GM12801 (cell line): Measurements from ENCODE around the gene SRBD1.

Experiments
- TF ChIP-seq, protein P1 (sequence below): IDR thresholded peaks from one replicate; pipeline ENCODE4 v1.5.1; 2011; ENCODE audit warnings: control low read depth; ENCODE audit not compliant: insufficient read length; ENCODE audit errors: extremely low read depth

The SRBD1 gene

DNA sequence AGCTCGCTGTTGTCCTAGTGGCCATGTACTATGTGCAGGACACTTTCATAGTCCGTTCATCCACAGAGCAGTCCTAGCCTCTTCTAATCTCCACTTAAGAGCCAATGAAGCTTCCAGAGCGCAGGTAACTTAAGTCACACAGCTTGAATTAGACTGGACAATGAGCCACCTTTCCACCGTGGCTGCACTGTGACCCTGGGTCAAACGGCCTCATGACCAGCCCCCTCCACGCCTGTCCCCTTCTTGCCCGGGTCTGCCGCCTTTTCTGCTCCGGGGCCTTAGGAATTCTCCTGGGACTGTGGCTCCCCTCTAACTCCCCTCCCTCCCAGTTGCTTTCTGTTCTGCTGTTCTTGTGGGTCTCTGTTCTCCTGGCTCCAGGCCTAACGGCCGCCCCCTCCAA, 32.0 kb upstream of the SRBD1 start:
- TF ChIP-seq, protein P1, sequence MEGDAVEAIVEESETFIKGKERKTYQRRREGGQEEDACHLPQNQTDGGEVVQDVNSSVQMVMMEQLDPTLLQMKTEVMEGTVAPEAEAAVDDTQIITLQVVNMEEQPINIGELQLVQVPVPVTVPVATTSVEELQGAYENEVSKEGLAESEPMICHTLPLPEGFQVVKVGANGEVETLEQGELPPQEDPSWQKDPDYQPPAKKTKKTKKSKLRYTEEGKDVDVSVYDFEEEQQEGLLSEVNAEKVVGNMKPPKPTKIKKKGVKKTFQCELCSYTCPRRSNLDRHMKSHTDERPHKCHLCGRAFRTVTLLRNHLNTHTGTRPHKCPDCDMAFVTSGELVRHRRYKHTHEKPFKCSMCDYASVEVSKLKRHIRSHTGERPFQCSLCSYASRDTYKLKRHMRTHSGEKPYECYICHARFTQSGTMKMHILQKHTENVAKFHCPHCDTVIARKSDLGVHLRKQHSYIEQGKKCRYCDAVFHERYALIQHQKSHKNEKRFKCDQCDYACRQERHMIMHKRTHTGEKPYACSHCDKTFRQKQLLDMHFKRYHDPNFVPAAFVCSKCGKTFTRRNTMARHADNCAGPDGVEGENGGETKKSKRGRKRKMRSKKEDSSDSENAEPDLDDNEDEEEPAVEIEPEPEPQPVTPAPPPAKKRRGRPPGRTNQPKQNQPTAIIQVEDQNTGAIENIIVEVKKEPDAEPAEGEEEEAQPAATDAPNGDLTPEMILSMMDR, result no peak

DNA sequence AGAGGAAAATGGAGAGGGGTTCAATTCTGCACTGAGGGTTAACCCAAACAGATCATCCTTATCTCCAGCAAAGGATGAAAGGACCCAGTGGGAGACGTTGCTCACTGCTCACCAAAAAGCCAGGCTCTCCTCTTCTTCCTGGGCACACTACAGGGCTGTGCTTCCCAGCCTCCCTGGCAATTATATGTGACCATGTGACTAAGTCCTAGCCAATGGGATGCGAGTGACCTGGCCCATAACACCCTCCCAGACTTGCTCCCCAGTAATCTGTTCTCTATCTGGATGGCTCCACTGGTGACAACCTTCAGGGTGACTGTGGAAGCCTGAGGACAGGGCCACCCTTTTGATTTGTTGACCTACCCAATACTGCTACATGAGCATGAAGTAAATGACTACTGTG, 29.5 kb upstream of the SRBD1 start:
- TF ChIP-seq, protein P1, result no peak

DNA sequence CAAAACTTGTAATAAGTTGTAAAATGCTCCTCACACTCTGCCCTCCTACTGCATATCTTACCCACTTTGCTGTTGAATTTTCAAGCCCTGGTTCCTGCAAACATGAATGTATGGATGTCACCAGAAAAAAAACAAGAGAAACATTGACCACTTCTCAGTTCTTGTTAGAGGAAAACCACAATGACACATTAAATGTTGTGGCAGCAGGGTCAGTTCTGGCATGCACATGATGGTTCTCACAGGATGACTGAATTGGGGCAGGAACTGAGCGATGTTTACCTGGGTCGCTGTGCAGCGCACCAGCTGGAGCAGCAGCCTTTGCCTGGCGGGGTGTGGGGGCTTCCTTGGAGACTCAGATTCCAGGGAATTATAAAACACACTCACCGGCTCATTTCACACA, 26.4 kb upstream of the SRBD1 start:
- TF ChIP-seq, protein P1, result no peak

DNA sequence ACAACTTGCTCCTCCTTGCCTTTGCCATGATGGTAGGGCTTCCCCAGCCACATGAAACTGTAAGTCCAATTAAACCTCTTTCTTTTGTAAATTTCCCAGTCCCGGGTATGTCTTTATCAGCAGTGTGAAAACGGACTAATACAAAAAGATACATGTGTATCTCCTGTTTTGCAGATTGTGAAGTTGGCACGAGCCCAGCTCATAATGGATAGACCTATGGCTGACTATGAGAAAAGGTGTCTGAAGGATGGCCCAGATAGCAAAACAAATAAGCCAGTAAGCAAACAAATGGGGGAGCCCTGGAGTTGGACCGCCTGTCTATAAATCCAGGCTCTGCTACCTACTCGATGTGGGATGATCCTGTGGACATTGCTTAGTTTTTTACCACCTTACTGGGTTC, 24.9 kb upstream of the SRBD1 start:
- TF ChIP-seq, protein P1, result no peak

DNA sequence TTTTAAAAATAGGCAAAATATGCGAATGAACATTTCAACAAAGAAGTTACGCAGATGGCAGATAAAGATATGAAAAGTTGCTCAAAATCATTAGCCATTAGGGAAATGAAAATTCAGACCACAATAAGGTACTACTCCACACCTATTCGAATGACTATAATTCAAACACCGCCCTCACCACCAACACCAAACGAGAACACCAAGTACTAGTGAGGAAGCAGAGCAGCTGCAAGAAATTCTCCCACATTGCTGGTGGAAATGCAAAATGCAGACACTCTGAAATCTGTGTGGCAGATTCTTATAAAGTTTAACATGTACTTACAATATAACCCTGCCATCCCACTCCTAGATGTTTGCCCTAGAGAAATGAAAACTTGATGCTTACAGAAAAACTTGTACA, 23.2 kb upstream of the SRBD1 start:
- TF ChIP-seq, protein P1, result no peak

DNA sequence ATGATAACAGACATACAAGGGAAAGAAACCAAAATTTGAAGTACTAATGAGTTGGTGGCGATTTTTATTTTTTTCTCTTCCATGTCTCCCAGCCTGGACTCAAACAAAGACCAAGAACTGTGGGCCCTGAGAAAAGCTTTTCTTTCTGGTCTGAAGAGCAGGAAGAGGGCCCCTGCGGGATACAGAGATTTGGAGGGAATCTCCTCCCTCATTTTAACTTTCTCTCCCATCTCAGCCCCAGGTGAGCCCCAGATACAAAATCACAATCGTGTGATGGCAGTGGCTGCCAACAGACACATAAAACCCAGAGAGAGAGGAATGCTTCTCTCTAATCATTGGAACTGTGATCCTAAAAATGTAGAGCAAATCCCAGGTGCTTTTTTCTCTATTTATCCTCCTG, 20.9 kb upstream of the SRBD1 start:
- TF ChIP-seq, protein P1, result no peak

DNA sequence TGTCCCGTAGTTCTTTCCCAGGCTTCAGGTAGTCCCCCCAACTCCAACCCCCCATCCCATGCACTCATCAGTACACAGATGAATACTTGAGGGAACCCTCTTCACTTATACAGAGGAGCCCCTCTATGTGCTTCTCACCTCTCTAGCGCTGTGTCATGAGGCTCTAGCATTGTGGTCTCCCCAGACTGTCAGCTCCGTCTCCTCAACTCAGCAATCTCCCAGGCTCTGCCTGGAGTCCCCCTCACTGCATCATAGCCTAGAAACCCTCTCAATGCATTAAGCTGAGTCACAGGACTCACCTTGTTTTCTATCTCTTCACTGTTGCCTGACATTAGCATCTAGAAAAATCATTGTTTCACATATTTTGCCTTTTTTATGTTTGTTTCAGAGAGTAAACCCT, 20.3 kb upstream of the SRBD1 start:
- TF ChIP-seq, protein P1, result no peak

DNA sequence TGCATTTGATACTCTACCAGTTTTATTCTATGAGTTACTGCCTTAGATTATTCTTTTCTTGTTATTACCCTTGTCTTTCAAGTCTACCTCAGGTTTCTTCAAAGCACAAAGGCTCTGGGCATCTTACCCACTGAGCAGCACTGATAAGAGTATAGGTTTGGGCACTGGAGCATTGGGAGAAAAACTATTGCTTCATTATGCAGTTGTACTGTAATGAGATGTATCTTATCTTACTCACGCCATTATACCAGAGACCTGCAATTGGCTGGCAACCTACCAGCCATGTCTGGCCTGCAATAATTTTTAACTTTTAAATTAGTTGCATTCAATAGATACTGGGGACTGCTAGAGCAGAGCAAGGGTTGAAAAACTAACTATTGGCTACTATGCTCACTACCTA, 18.9 kb upstream of the SRBD1 start:
- TF ChIP-seq, protein P1, result no peak
